ENCODE data around the gene BIRC7. TPM values are rescaled to one million over a fixed set of nuclear protein-coding genes. Genes with fewer than 3 reads are reported as not detected.

Gene BIRC7
- total RNA-seq, 1 donor from 2014 or later = not detected

DNA sequence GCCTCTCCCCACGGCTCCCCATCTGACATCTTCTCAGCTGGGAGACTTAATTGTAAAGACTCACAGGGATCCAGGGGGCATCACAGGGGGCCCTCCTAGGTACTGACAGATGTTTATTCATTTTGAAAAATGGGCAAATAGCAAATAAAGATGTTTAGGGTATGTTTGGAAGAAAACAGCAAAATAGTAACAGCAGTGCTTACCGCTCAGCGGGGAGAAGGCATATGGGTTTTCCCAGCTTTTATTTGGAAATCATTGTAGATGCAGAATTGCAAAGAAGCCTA lies 2.7 kb upstream of the BIRC7 start:
- H3K27ac Mint-ChIP-seq = no peak overlapping the region
- H3K4me3 Mint-ChIP-seq (ENCODE audit: low read depth) = no peak overlapping the region

DNA sequence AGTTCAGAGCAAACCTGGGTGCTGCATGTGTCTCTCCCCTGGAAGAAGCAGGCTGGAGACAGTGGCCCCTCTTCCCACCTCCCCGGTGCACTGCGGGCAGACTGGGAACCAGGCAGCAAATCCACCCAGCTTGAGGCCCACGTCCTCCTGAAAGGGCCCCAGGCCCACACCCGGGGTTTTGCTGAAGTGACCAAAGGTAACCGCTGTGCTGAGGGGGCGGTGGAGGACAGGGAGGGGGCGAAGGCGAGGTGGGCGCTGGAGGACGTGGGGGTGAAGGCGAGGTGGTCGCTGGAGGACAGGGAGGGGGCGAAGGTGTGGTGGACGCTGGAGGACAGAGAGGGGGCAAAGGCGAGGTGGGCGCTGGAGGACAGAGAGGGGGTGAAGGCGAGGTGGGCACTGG lies 1.8 kb upstream of the BIRC7 start:
- TF ChIP-seq, protein P1, sequence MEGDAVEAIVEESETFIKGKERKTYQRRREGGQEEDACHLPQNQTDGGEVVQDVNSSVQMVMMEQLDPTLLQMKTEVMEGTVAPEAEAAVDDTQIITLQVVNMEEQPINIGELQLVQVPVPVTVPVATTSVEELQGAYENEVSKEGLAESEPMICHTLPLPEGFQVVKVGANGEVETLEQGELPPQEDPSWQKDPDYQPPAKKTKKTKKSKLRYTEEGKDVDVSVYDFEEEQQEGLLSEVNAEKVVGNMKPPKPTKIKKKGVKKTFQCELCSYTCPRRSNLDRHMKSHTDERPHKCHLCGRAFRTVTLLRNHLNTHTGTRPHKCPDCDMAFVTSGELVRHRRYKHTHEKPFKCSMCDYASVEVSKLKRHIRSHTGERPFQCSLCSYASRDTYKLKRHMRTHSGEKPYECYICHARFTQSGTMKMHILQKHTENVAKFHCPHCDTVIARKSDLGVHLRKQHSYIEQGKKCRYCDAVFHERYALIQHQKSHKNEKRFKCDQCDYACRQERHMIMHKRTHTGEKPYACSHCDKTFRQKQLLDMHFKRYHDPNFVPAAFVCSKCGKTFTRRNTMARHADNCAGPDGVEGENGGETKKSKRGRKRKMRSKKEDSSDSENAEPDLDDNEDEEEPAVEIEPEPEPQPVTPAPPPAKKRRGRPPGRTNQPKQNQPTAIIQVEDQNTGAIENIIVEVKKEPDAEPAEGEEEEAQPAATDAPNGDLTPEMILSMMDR (IDR thresholded peaks at IDR 0.05; ENCODE audit: unreplicated experiment) = no peak
- DNase-seq (ENCODE audit: low spot score, unreplicated experiment) = no peak
- Mint-ChIP-seq H3K27me3 (peaks cover 35% of the 10 kb centered on the region), H3K4me1 (ENCODE audit: low read depth) (peaks cover 3% of the 10 kb centered on the region), H3K27ac (no peak overlapping the region), H3K4me3 (ENCODE audit: low read depth) (no peak overlapping the region), H3K36me3 (ENCODE audit: insufficient read depth) (no peaks in the 10 kb centered on the region), H3K9me3 (ENCODE audit: low read depth) (no peaks in the 10 kb centered on the region)

More for the DNA sequence above, 2.7 kb upstream of the BIRC7 start:
- TF ChIP-seq, protein P1 (IDR thresholded peaks at IDR 0.05; ENCODE audit: unreplicated experiment) = no peak
- no peak for DNase-seq (ENCODE audit: low spot score, unreplicated experiment)
- Mint-ChIP-seq H3K4me1 (ENCODE audit: low read depth) (peaks cover 3% of the 10 kb centered on the region), H3K36me3 (ENCODE audit: insufficient read depth) (no peaks in the 10 kb centered on the region), H3K9me3 (ENCODE audit: low read depth) (no peaks in the 10 kb centered on the region), H3K27me3 (peaks cover 36% of the 10 kb centered on the region)

DNA sequence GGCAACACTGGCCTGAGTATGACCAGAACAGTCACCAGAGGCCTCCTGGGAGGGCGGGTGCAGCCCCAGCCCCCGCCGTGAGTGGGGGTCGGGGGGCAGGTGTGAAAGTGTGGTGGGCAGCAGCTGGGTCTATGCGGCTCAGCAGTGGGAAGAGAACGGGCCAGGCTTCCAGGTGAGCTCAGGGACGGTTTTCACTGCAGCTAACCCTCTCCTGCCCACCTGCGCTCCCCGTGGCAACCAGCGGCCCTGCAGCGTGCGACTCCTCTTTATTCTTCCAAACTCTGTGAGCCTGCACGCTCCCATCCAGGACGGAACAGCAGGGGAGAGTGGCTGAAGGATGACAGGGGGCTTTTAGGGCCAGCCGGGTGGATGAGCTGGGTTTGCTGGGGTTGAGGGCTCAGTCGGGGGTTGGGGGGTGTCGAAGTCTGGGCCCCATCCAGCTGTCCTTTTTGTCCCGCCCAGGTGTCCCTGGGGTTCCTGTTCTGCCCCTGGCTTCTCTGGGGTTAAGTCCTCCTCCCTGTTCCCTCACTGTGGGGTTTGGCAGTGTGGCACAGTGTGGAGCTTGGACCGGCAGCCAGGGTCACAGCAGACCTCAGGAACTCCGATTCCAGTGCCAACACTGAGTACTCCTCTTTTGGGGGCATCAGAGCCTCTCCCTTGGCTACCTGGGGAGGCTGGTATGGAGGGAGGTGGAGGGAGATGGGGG lies 859 bp upstream of the BIRC7 start:
- Mint-ChIP-seq H3K27me3 (peaks cover 26% of the 10 kb centered on the region), H3K9me3 (ENCODE audit: low read depth) (no peaks in the 10 kb centered on the region), H3K27ac (no peak overlapping the region), H3K4me1 (ENCODE audit: low read depth) (peaks cover 3% of the 10 kb centered on the region), H3K36me3 (ENCODE audit: insufficient read depth) (no peaks in the 10 kb centered on the region), H3K4me3 (ENCODE audit: low read depth) (no peak overlapping the region)
- TF ChIP-seq, protein P1 (IDR thresholded peaks at IDR 0.05; ENCODE audit: unreplicated experiment) = peak; percentile 63
- peak; percentile 51 for DNase-seq (ENCODE audit: low spot score, unreplicated experiment)

DNA sequence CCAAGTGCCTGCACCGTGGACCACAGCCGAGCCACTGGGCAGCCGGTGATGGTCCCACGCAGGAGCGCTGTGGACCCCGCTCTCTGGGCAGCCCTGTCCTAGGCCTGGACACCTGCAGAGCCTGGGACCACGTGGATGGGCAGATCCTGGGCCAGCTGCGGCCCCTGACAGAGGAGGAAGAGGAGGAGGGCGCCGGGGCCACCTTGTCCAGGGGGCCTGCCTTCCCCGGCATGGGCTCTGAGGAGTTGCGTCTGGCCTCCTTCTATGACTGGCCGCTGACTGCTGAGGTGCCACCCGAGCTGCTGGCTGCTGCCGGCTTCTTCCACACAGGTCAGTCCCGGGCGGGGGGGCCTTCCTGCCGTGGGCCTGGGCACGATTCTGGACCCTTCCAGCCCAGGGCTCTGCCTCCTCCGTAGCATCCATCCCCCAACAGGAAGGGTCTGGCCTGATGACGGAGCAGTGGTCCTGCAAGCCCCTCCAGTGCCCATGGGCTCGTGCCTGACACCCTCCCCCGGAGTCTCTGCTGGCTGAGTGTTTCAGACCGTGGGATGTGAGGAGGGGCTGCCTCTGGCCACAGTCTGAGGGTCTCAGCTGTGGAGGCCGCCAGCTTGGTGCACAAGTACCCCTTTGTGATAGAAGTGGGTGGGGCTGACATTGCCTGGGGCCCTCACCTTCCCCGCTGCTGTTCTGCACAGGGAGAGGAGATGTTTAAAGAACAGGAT lies 572 bp downstream of the BIRC7 start:
- Mint-ChIP-seq H3K9me3 (ENCODE audit: low read depth) (no peaks in the 10 kb centered on the region), H3K4me1 (ENCODE audit: low read depth) (peaks cover 3% of the 10 kb centered on the region), H3K27me3 (peaks cover 14% of the 10 kb centered on the region), H3K27ac (no peak overlapping the region), H3K4me3 (ENCODE audit: low read depth) (no peak overlapping the region), H3K36me3 (ENCODE audit: insufficient read depth) (no peaks in the 10 kb centered on the region)
- TF ChIP-seq, protein P1 (IDR thresholded peaks at IDR 0.05; ENCODE audit: unreplicated experiment) = no peak
- no peak for DNase-seq (ENCODE audit: low spot score, unreplicated experiment)

DNA sequence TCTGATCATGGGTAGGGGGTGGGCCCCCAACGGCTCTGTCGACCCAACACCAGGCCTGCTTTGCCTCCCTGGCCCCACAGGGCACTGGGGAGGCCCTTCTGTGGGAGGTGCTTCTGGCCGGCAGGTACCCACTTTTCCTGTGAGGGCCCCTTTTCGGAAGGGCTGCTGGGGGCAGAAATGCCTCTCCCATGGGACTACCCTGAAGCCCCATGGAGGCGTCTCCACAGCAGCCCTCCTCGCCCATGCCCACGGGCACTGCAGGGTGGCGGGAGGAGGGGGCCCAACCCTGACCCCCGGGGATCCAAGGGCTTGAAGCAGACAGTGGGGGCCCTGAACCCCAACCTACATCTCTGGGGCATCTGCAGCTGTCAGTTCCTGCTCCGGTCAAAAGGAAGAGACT lies 2.3 kb downstream of the BIRC7 start:
- H3K27ac Mint-ChIP-seq = no peak overlapping the region
- H3K9me3 Mint-ChIP-seq (ENCODE audit: low read depth) = no peaks in the 10 kb centered on the region
- H3K4me1 Mint-ChIP-seq (ENCODE audit: low read depth) = peaks cover 3% of the 10 kb centered on the region
- TF ChIP-seq, protein P1 (IDR thresholded peaks at IDR 0.05; ENCODE audit: unreplicated experiment) = no peak
- no peak for DNase-seq (ENCODE audit: low spot score, unreplicated experiment)
- peaks cover 4% of the 10 kb centered on the region for H3K27me3 Mint-ChIP-seq
- no peak overlapping the region for H3K4me3 Mint-ChIP-seq (ENCODE audit: low read depth)
- no peaks in the 10 kb centered on the region for H3K36me3 Mint-ChIP-seq (ENCODE audit: insufficient read depth)
